GM23338 (cell line): ENCODE results near the gene CRACR2B. TPM values are rescaled to one million over a fixed set of nuclear protein-coding genes. Genes with fewer than 3 reads are reported as not detected.

ENCODE experiments used
- ATAC-seq: fragments of 200-7000 bp; cut with Tn5 transposase; 3 replicates; pipeline ENCODE4 v1.9.1; 2020
- DNase-seq: peaks from one replicate; pipeline ENCODE4 v3.0.0-alpha.2; 2015; ENCODE audit warnings: low spot score
- H2AFZ ChIP-seq: fragments of 200-600 bp; sonication (generic); 2 replicates; pipeline ENCODE4 v1.8.0; 2016; ENCODE audit warnings: antibody characterized with exemption, mild to moderate bottlenecking, moderate library complexity
- H3F3A ChIP-seq: fragments of 200-600 bp; sonication (generic); replicated peaks from 2 replicates; pipeline ENCODE4 v1.8.0; 2017; ENCODE audit warnings: antibody characterized with exemption, mixed run types, low read depth
- H3K27ac ChIP-seq: fragments of 200-600 bp; sonication (generic); 2 replicates; pipeline ENCODE4 v1.6.1; 2016; ENCODE audit warnings: low read depth
- H3K27me3 ChIP-seq: fragments of 200-600 bp; sonication (generic); 2 replicates; pipeline ENCODE4 v1.8.0; 2016; ENCODE audit warnings: mild to moderate bottlenecking, mixed run types, moderate library complexity; ENCODE audit not compliant: insufficient read depth
- H3K36me3 ChIP-seq: fragments of 200-600 bp; sonication (generic); 2 replicates; pipeline ENCODE4 v1.8.0; 2016; ENCODE audit warnings: mild to moderate bottlenecking; ENCODE audit not compliant: insufficient read depth
- H3K4me1 ChIP-seq: fragments of 200-600 bp; sonication (generic); 2 replicates; pipeline ENCODE4 v1.8.0; 2016; ENCODE audit warnings: mild to moderate bottlenecking, moderate library complexity; ENCODE audit not compliant: insufficient read depth
- H3K4me2 ChIP-seq: fragments of 200-600 bp; sonication (generic); 2 replicates; pipeline ENCODE4 v1.7.1; 2017; ENCODE audit warnings: mixed run types
- H3K4me3 ChIP-seq: fragments of 200-600 bp; sonication (generic); 2 replicates; pipeline ENCODE4 v1.6.1; 2016; ENCODE audit warnings: mixed run types
- H3K79me2 ChIP-seq: fragments of 200-600 bp; sonication (generic); replicated peaks from 2 replicates; pipeline ENCODE4 v1.8.0; 2017; ENCODE audit warnings: mild to moderate bottlenecking; ENCODE audit not compliant: insufficient read depth
- H3K9me2 ChIP-seq: fragments of 200-600 bp; sonication (generic); 2 replicates; pipeline ENCODE4 v1.8.0; 2017; ENCODE audit not compliant: insufficient read depth
- H4K20me1 ChIP-seq: fragments of 200-600 bp; sonication (generic); replicated peaks from 2 replicates; pipeline ENCODE4 v1.8.0; 2017; ENCODE audit warnings: mild to moderate bottlenecking; ENCODE audit not compliant: insufficient read depth
- H3K27ac Mint-ChIP-seq: 2 replicates; pipeline ENCODE4 v1.8.0; 2020; ENCODE audit warnings: inconsistent platforms, mild to moderate bottlenecking, moderate library complexity, mixed read lengths
- H3K27me3 Mint-ChIP-seq: 3 replicates; pipeline ENCODE4 v1.8.0; 2022; ENCODE audit warnings: low read depth, mild to moderate bottlenecking, moderate library complexity, mixed read lengths, inconsistent platforms; ENCODE audit not compliant: insufficient read depth, poor library complexity
- H3K36me3 Mint-ChIP-seq: 3 replicates; pipeline ENCODE4 v1.8.0; 2021; ENCODE audit warnings: low read depth, mild to moderate bottlenecking, inconsistent platforms, moderate library complexity, mixed read lengths
- H3K4me1 Mint-ChIP-seq: 3 replicates; pipeline ENCODE4 v1.8.0; 2020; ENCODE audit warnings: mild to moderate bottlenecking, inconsistent platforms, mixed read lengths
- H3K4me3 Mint-ChIP-seq: 3 replicates; pipeline ENCODE4 v1.8.0; 2021; ENCODE audit warnings: moderate library complexity, mild to moderate bottlenecking, inconsistent platforms, mixed read lengths
- H3K9me3 Mint-ChIP-seq: 3 replicates; pipeline ENCODE4 v1.8.0; 2020; ENCODE audit warnings: moderate library complexity, mild to moderate bottlenecking, inconsistent platforms, mixed read lengths
- CREB1 ChIP-seq: fragments of 250-450 bp; sonication (Bioruptor Pico); IDR thresholded peaks from 2 replicates; pipeline ENCODE4 v1.5.0; 2020; ENCODE audit warnings: low read depth, mild to moderate bottlenecking, moderate library complexity
- EZH2phosphoT487 ChIP-seq: fragments of 200-600 bp; sonication (generic); IDR thresholded peaks from one replicate; pipeline ENCODE4 v1.8.1; 2018; ENCODE audit warnings: antibody characterized with exemption; ENCODE audit not compliant: unreplicated experiment
- JUNB ChIP-seq: IDR thresholded peaks from one replicate; pipeline ENCODE4 v1.6.1; 2016; ENCODE audit warnings: antibody characterized with exemption; ENCODE audit not compliant: unreplicated experiment
- polyA plus RNA-seq: library from polyadenylated mRNA; unstranded; fragments of >200 nt; fragmentation: Nextera tagmentation; extraction: Ambion mirVana; gene quantifications from 2 replicates; pipeline ENCODE4 v1.2.1, GENCODE V29; 2016
- total RNA-seq: library from RNA; depleted of rRNA; stranded (reverse); fragments of >200 nt; shearing (Covaris generic); gene quantifications from 2 replicates; pipeline ENCODE4 v1.2.3, GENCODE V29; 2014
- TF ChIP-seq, protein P1 (sequence below): IDR thresholded peaks from 2 replicates; pipeline ENCODE4 v1.6.1; 2016; ENCODE audit warnings: antibody characterized with exemption
- TF ChIP-seq, protein P2 (sequence below): fragments of 250-450 bp; sonication (Bioruptor Pico); IDR thresholded peaks from 2 replicates; pipeline ENCODE4 v1.5.0; 2020; ENCODE audit warnings: mild to moderate bottlenecking, moderate library complexity

CRACR2B gene
- total and polyA plus RNA-seq, 2 experiments from 2014 or later, result 55.9 to 64.1 TPM

DNA sequence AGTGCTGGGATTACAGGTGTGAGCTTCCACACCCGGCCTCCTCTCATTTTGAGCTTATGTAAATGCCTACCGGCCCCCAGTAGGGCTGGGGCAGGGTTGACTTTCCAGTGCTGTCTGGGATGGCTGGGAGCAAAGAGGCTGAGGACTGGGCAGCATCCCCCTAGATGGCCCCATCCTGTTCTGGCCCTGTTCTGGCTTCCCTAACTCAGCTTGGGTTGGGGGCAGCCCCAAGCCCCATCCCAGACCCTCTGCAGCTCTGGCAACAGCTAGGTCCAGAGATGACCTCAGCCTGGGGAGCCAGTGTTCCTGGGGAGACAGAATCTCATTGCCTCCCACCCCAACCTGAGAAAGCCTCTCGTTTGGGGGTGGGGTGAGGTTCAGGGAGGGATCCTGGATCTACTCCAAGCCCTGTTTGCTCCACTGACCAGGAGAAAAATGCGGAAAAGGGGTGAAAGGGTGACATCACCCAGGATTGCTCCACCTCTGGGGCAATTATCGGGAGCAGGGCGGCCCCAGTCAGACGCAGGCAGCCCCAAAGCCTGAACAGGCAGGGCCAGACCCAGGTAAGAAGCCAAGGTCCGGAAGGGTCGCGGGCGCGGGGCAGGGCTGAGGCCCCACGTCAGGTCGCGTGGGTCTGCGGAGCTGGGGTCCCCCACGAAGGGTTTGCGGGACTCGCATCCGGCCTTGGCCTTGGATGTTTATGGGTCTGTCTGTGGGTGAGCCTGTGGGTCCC lies 9.2 kb upstream of the CRACR2B start, which contains the start of gene PNPLA2:
TSS of gene PNPLA2 (plus strand) at position 519 of the 733 bp plus-strand sequence. CDS start 805 bp downstream, outside the sequence.
- peak; percentile 4 for ATAC-seq
- TF ChIP-seq, protein P1, sequence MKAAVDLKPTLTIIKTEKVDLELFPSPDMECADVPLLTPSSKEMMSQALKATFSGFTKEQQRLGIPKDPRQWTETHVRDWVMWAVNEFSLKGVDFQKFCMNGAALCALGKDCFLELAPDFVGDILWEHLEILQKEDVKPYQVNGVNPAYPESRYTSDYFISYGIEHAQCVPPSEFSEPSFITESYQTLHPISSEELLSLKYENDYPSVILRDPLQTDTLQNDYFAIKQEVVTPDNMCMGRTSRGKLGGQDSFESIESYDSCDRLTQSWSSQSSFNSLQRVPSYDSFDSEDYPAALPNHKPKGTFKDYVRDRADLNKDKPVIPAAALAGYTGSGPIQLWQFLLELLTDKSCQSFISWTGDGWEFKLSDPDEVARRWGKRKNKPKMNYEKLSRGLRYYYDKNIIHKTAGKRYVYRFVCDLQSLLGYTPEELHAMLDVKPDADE, result no peak
- TF ChIP-seq CREB1 (CRISPR knock-in tag) (no peak), JUNB (no peak), EZH2phosphoT487 (no peak)
- TF ChIP-seq, protein P2, sequence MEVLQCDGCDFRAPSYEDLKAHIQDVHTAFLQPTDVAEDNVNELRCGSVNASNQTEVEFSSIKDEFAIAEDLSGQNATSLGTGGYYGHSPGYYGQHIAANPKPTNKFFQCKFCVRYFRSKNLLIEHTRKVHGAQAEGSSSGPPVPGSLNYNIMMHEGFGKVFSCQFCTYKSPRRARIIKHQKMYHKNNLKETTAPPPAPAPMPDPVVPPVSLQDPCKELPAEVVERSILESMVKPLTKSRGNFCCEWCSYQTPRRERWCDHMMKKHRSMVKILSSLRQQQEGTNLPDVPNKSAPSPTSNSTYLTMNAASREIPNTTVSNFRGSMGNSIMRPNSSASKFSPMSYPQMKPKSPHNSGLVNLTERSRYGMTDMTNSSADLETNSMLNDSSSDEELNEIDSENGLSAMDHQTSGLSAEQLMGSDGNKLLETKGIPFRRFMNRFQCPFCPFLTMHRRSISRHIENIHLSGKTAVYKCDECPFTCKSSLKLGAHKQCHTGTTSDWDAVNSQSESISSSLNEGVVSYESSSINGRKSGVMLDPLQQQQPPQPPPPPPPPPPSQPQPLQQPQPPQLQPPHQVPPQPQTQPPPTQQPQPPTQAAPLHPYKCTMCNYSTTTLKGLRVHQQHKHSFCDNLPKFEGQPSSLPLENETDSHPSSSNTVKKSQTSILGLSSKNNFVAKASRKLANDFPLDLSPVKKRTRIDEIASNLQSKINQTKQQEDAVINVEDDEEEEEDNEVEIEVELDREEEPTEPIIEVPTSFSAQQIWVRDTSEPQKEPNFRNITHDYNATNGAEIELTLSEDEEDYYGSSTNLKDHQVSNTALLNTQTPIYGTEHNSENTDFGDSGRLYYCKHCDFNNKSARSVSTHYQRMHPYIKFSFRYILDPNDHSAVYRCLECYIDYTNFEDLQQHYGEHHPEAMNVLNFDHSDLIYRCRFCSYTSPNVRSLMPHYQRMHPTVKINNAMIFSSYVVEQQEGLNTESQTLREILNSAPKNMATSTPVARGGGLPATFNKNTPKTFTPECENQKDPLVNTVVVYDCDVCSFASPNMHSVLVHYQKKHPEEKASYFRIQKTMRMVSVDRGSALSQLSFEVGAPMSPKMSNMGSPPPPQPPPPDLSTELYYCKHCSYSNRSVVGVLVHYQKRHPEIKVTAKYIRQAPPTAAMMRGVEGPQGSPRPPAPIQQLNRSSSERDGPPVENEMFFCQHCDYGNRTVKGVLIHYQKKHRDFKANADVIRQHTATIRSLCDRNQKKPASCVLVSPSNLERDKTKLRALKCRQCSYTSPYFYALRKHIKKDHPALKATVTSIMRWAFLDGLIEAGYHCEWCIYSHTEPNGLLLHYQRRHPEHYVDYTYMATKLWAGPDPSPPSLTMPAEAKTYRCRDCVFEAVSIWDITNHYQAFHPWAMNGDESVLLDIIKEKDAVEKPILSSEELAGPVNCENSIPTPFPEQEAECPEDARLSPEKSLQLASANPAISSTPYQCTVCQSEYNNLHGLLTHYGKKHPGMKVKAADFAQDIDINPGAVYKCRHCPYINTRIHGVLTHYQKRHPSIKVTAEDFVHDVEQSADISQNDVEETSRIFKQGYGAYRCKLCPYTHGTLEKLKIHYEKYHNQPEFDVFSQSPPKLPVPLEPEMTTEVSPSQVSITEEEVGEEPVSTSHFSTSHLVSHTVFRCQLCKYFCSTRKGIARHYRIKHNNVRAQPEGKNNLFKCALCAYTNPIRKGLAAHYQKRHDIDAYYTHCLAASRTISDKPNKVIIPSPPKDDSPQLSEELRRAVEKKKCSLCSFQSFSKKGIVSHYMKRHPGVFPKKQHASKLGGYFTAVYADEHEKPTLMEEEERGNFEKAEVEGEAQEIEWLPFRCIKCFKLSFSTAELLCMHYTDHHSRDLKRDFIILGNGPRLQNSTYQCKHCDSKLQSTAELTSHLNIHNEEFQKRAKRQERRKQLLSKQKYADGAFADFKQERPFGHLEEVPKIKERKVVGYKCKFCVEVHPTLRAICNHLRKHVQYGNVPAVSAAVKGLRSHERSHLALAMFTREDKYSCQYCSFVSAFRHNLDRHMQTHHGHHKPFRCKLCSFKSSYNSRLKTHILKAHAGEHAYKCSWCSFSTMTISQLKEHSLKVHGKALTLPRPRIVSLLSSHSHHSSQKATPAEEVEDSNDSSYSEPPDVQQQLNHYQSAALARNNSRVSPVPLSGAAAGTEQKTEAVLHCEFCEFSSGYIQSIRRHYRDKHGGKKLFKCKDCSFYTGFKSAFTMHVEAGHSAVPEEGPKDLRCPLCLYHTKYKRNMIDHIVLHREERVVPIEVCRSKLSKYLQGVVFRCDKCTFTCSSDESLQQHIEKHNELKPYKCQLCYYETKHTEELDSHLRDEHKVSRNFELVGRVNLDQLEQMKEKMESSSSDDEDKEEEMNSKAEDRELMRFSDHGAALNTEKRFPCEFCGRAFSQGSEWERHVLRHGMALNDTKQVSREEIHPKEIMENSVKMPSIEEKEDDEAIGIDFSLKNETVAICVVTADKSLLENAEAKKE, result no peak
- DNase-seq, result peak; percentile 51
- Mint-ChIP-seq H3K27ac (no peak within 1 kb of the TSS), H3K4me1 (peaks cover 6% of the 10 kb centered on the region), H3K36me3 (peaks cover 12% of the 10 kb centered on the region; the same call in 2 of the 3 replicates), H3K9me3 (no peaks in the 10 kb centered on the region), H3K4me3 (peak within 1 kb of the TSS; percentile 83), H3K27me3 (peaks cover 27% of the 10 kb centered on the region)
- Histone ChIP-seq H3F3A (peaks cover 12% of the 10 kb centered on the region), H3K36me3 (no peaks in the 10 kb centered on the region), H2AFZ (peak within 1 kb of the TSS; percentile 69; the same call in 1 of the 2 replicates), H3K9me2 (no peaks in the 10 kb centered on the region), H3K4me1 (peaks cover 7% of the 10 kb centered on the region; the same call in 1 of the 2 replicates), H3K4me2 (peak within 1 kb of the TSS; percentile 85), H3K27me3 (no peaks in the 10 kb centered on the region), H3K27ac (no peak within 1 kb of the TSS), H3K4me3 (peak within 1 kb of the TSS; percentile 73), H3K79me2 (0 out of 2 replicates have a peak, but pooled peaks cover 5% of the 10 kb centered on the region), H4K20me1 (peaks cover 21% of the 10 kb centered on the region)
